ENCODE results near the gene ERMARD.

GRCh38 chr6:169701954-169702839 lies 49.2 kb upstream of the ERMARD start, which contains the start of the genes C6orf120 and WDR27:
- TF ChIP-seq CTCF (conservative IDR thresholded peaks at IDR 0.05; ENCODE audit: low read depth, low read length), result no peak
- no peak for TF ChIP-seq EZH2 (IDR thresholded peaks at IDR 0.05; ENCODE audit: borderline replicate concordance, low read depth, low read length, poor library complexity, severe bottlenecking)
